Tibial nerve (tissue), 4 donors: ENCODE data around the gene ATXN7L1. TPM values are rescaled to one million over a fixed set of nuclear protein-coding genes. Genes with fewer than 3 reads are reported as not detected.
A peak's percentile ranks its signal among the peaks of the same experiment; 100 is the strongest.

Source experiments
- DNase-seq, 2 donors: peaks; one replicate each; pipeline ENCODE4 v3.0.0-alpha.2; 2019; ENCODE audit warnings: low spot score in 2 of 2
- H3K27ac ChIP-seq, 4 donors: fragments of 200-600 bp; sonication (generic) in 3 of 4; one replicate each; pipeline ENCODE4 v1.5.1; 2017 to 2019; ENCODE audit warnings: mild to moderate bottlenecking in 1 of 4
- H3K27me3 ChIP-seq, 2 donors: fragments of 200-600 bp; sonication (generic) in 1 of 2; one replicate each; pipeline versions ENCODE4 v1.5.1 to v1.6.0; 2017 to 2019
- H3K36me3 ChIP-seq, 3 donors: fragments of 200-600 bp; sonication (generic); one replicate each; pipeline ENCODE4 v1.5.1; 2018 to 2019
- H3K4me1 ChIP-seq, 4 donors: fragments of 200-600 bp; sonication (generic) in 3 of 4; one replicate each; pipeline ENCODE4 v1.5.1; 2017 to 2019
- H3K4me3 ChIP-seq, 4 donors: fragments of 200-600 bp; sonication (generic) in 3 of 4; one replicate each; pipeline ENCODE4 v1.5.1; 2017 to 2019; ENCODE audit warnings: mild to moderate bottlenecking in 1 of 4, moderate library complexity in 1 of 4
- H3K9me3 ChIP-seq, 4 donors: fragments of 200-600 bp; sonication (generic) in 3 of 4; one replicate each; pipeline ENCODE4 v1.5.1; 2017 to 2019
- CTCF ChIP-seq, 5 experiments: fragments of 200-600 bp in 3 of 5; fragments of 450-650 bp in 2 of 5; sonication (generic) in 3 of 5; IDR thresholded peaks; one replicate each; pipeline ENCODE4 v1.5.1; 2016 to 2019; ENCODE audit warnings: antibody characterized with exemption in 5 of 5, mild to moderate bottlenecking in 3 of 5, moderate library complexity in 2 of 5
- EP300 ChIP-seq, 2 donors: sonication (generic); formaldehyde crosslinking; IDR thresholded peaks; one replicate each; pipeline ENCODE4 v1.6.1; 2017; ENCODE audit warnings: antibody characterized with exemption in 2 of 2, mild to moderate bottlenecking in 1 of 2
- POLR2A ChIP-seq, 2 donors: fragments of 450-650 bp; IDR thresholded peaks; one replicate each; pipeline ENCODE4 v1.6.1; 2017; ENCODE audit warnings: antibody characterized with exemption in 2 of 2, mild to moderate bottlenecking in 2 of 2, moderate library complexity in 2 of 2
- WGBS, 2 donors: methylation state at CpG; one replicate each; pipeline ENCODE4 v1.1.5; 2018; 5-methylcytosine and 5-hydroxymethylcytosine counted together
- total RNA-seq, 4 donors: library from RNA; depleted of rRNA; stranded (reverse); fragments of >200 nt; gene quantifications; one replicate each; pipeline ENCODE4 v1.1.0, GENCODE V29; 2016

Gene ATXN7L1
- total RNA-seq, 4 donors from 2014 or later, result 14.6 to 22.5 (median 19.1) TPM

DNA sequence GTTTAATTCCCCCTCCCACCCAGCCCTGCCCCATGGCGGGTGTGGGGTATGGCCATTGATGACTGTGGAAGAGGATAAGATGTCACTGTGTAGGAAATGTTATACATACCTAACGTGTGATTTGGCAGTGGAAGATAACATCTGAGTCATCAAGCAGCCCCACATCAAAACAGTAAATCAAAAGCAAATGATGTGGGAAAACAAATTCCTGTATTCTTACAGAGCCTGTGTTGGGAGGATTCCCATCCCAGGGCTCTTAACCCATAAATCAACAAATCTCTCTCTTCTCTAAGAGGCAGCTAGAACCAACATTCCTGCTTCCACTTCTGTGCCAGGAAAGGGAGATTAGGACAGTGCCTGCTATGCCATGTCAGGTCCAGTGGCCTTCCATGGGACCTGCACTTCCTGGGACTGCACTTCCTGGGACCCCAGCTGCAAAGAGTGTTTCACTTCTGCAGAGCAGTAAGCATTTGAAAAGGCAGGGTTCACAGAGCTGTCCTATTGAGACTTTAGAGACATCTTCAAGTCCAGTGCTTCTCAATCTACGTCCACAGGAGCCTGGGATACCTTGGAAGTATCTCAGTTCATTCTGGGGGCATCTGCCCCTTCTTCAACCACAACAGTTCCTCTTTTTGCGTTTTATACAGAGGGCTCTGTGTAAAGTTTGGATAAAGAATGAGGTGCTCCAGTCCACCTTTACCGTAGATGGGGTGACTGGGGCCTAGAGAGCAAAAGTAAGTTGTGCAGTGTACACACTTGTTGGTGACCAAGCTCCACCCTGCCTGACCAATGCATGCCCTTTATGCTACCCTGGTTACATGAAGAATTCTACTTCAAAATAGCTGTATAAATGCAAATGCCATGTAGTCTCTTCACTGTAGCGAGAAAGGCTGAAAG is 45.7 kb downstream of the ATXN7L1 start:
- no peak for DNase-seq
- peaks cover 0 to 25% (median 9%) of the 10 kb centered on the region in 4 donors for H3K4me1 ChIP-seq
- peak overlapping the region in 1 of 4 donors; percentile 46 for H3K27ac ChIP-seq
- no peak for TF ChIP-seq EP300 (IDR thresholded peaks at IDR 0.05)
- TF ChIP-seq POLR2A (IDR thresholded peaks at IDR 0.05), result no peak
- TF ChIP-seq CTCF (IDR thresholded peaks at IDR 0.05), result no peak
- H3K9me3 ChIP-seq, result no peaks in the 10 kb centered on the region
- H3K36me3 ChIP-seq, result no peaks in the 10 kb centered on the region
- 58 to 62% methylated on average over 6 of the region's 6 CpGs for WGBS, 2 donors
- H3K27me3 ChIP-seq, result no peaks in the 10 kb centered on the region
- no peak overlapping the region for H3K4me3 ChIP-seq

DNA sequence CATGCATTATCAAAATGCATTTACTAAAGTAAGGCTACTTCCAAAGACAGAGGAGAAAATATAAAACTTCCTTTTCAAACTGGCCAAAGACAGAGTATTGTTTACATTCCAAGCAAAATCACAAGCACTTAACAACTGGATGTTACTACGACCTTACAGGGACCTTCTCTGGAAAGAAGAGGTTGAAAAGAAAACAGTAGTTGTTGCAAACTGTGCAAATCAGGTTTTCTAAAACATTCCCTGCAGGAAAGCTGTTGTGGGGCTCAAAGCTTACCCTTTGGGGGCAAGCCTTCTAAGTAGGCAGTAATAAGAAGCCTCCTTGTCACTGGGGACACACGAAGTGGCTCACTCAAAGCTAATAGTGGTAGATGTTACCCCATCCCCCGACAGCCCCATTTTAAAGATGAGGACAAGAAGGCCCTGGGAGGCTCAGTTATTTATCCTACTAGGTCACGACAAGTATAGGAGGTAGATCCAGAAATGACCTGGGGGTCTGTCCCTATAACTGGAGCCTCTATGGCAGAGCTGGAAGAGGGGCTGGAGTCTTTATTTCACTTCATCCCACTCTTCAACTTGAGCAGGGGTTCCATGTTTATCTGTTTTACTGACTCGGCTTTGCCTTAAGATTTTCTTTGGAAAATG is 46.6 kb downstream of the ATXN7L1 start:
- Histone ChIP-seq H3K36me3 (no peaks in the 10 kb centered on the region), H3K4me3 (no peak overlapping the region), H3K27ac (peak overlapping the region in 1 of 4 donors; percentile 46), H3K4me1 (peaks cover 0 to 25% (median 9%) of the 10 kb centered on the region in 4 donors), H3K9me3 (no peaks in the 10 kb centered on the region), H3K27me3 (no peaks in the 10 kb centered on the region)
- DNase-seq, result no peak
- TF ChIP-seq CTCF (IDR thresholded peaks at IDR 0.05), result no peak
- TF ChIP-seq POLR2A (IDR thresholded peaks at IDR 0.05), result no peak
- no peak for TF ChIP-seq EP300 (IDR thresholded peaks at IDR 0.05)
- 57 to 71% methylated on average over 5 of the region's 5 CpGs for WGBS, 2 donors

GRCh38 chr7:105828141-105828540 is 48.3 kb downstream of the ATXN7L1 start:
- WGBS, 2 donors, result 98 to 100% methylated on average over 2 of the region's 2 CpGs
- H3K4me1 ChIP-seq, result peaks cover 0 to 25% (median 9%) of the 10 kb centered on the region in 4 donors
- no peak for TF ChIP-seq POLR2A (IDR thresholded peaks at IDR 0.05)
- TF ChIP-seq CTCF (IDR thresholded peaks at IDR 0.05), result no peak
- no peak for TF ChIP-seq EP300 (IDR thresholded peaks at IDR 0.05)

DNA sequence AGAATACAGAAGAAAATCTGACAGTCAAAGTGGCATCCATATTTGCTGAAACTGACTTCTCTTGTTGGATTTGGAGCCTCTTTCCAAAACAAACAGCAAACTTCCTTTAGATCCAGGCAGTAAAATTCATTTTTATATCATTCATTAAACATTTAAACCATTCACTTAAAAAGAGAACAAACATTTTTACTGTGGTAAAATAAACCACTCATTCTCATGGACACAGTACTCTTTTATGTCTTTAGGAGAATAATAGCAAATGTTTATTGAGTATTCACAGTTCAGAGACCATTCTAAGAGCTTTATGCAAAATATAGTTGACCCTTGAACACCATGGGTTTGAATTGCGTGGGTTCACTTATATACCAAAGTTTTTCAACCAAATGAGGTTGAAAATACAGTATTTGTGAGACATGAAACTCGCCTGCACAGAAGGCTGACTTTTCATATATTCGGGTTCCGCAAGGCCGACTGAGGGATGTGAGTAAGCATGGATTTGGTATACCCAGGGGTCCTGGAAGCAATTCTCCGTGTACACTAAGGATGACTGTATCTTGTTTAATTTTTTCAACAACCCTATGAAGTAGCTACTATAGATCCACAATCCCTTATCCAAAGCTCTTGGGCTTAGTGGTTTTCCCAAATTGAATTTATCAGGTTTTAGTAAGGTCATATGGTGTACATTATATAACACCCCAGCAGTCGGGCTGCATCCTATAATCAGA is 49.1 kb downstream of the ATXN7L1 start:
- Histone ChIP-seq H3K36me3 (no peaks in the 10 kb centered on the region), H3K27ac (no peak overlapping the region), H3K9me3 (no peaks in the 10 kb centered on the region), H3K27me3 (no peaks in the 10 kb centered on the region), H3K4me1 (peaks cover 0 to 25% (median 9%) of the 10 kb centered on the region in 4 donors), H3K4me3 (no peak overlapping the region)
- 77 to 78% methylated on average over 7 of the region's 7 CpGs for WGBS, 2 donors
- DNase-seq, result no peak
- TF ChIP-seq CTCF (IDR thresholded peaks at IDR 0.05), result no peak
- TF ChIP-seq EP300 (IDR thresholded peaks at IDR 0.05), result no peak
- TF ChIP-seq POLR2A (IDR thresholded peaks at IDR 0.05), result no peak

More at GRCh38 chr7:105828141-105828540, 48.3 kb downstream of the ATXN7L1 start:
- H3K27me3 ChIP-seq, result no peaks in the 10 kb centered on the region
- H3K27ac ChIP-seq, result no peak overlapping the region
- H3K4me3 ChIP-seq, result no peak overlapping the region
- no peaks in the 10 kb centered on the region for H3K9me3 ChIP-seq
- no peaks in the 10 kb centered on the region for H3K36me3 ChIP-seq
- no peak for DNase-seq
